Choroid plexus epithelial cell (primary cell): ENCODE data around the gene KHDRBS1.

Source experiments
- DNase-seq: peaks from one replicate; pipeline ENCODE4 v3.0.0-alpha.2; 2010; ENCODE audit warnings: low read depth
- H3K4me3 ChIP-seq: 2 replicates; pipeline ENCODE4 v1.5.1; 2011; ENCODE audit warnings: low read depth, mild to moderate bottlenecking, control low read depth, low read length, moderate library complexity
- CTCF ChIP-seq: conservative IDR thresholded peaks from 2 replicates; pipeline ENCODE4 v1.5.1; 2011; ENCODE audit warnings: low read depth, mild to moderate bottlenecking, control low read depth, inconsistent platforms, low read length, moderate library complexity

Gene KHDRBS1

DNA sequence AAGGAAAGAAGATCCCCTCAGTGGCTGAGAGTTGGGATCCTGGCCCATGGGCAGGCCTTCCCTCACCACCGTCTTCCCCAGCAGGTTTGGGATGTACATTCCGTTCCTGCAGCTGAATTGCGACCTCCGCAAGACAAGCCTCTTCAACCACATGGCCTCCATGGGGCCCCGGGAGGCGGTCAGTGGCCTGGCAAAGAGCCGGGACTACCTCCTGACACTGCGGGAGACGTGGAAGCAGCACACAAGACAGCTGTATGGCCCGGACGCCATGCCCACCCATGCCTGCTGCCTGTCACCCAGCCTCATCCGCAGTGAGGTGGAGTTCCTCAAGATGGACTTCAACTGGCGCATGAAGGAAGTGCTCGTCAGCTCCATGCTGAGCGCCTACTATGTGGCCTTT is 77.9 kb downstream of the KHDRBS1 start:
- no peak for TF ChIP-seq CTCF
- no peak overlapping the region for H3K4me3 ChIP-seq
- no peak for DNase-seq
